HepG2 (cell line): Measurements from ENCODE around the gene OR2F2. TPM values are rescaled to one million over a fixed set of nuclear protein-coding genes. Genes with fewer than 3 reads are reported as not detected.
A peak's percentile ranks its signal among the peaks of the same experiment; 100 is the strongest.

Experiments
- ATF6 ChIP-seq: sonication (generic); formaldehyde crosslinking; conservative IDR thresholded peaks from 2 replicates; pipeline ENCODE4 v1.4.0; 2020; ENCODE audit warnings: missing genetic modification reagents
- BRCA1 ChIP-seq: sonication (generic); formaldehyde crosslinking; IDR thresholded peaks from 2 replicates; pipeline ENCODE4 v1.4.0; 2020; ENCODE audit warnings: missing genetic modification reagents
- CEBPZ ChIP-seq: IDR thresholded peaks from 2 replicates; pipeline ENCODE4 v1.6.1; 2012; ENCODE audit warnings: low read length, improper control_type of control experiment
- CREB1 ChIP-seq, 2 experiments: fragments of 450-650 bp in 1 of 2; IDR thresholded peaks; 2 replicates each; pipeline ENCODE4 v1.6.1; 2016 to 2017; ENCODE audit warnings: control low read depth in 1 of 2, mild to moderate bottlenecking in 1 of 2, missing compliant biosample characterization in 1 of 2, missing genetic modification characterization in 1 of 2
- HDAC2 ChIP-seq: sonication (generic); formaldehyde crosslinking; IDR thresholded peaks from 2 replicates; pipeline ENCODE4 v1.4.0; 2020; ENCODE audit warnings: missing genetic modification reagents
- HNF1B ChIP-seq: sonication (generic); formaldehyde crosslinking; IDR thresholded peaks from 2 replicates; pipeline ENCODE4 v1.5.1; 2020; ENCODE audit warnings: mild to moderate bottlenecking, moderate library complexity, missing genetic modification reagents
- KMT2B ChIP-seq: IDR thresholded peaks from 2 replicates; pipeline ENCODE4 v1.6.1; 2016; ENCODE audit warnings: missing genetic modification reagents, missing compliant biosample characterization
- MXD1 ChIP-seq: sonication (generic); formaldehyde crosslinking; IDR thresholded peaks from 2 replicates; pipeline ENCODE4 v1.4.0; 2020; ENCODE audit warnings: mild to moderate bottlenecking, missing genetic modification reagents
- MXD4 ChIP-seq: IDR thresholded peaks from 2 replicates; pipeline ENCODE4 v1.6.1; 2016; ENCODE audit warnings: mild to moderate bottlenecking, missing biosample characterization, missing genetic modification reagents
- PBX3 ChIP-seq: sonication (generic); formaldehyde crosslinking; IDR thresholded peaks from 2 replicates; pipeline ENCODE4 v1.8.1; 2023; ENCODE audit warnings: missing genetic modification reagents, inconsistent platforms, borderline replicate concordance
- SIN3B ChIP-seq: fragments of 150-350 bp; IDR thresholded peaks from 2 replicates; pipeline ENCODE4 v1.6.1; 2014; ENCODE audit warnings: low read length
- SMAD9 ChIP-seq: sonication (generic); formaldehyde crosslinking; IDR thresholded peaks from 2 replicates; pipeline ENCODE4 v1.5.1; 2020; ENCODE audit warnings: mild to moderate bottlenecking, missing genetic modification reagents
- ZNF230 ChIP-seq: sonication (generic); formaldehyde crosslinking; IDR thresholded peaks from 2 replicates; pipeline ENCODE4 v1.4.0; 2020; ENCODE audit warnings: mild to moderate bottlenecking, missing genetic modification reagents
- ZNF326 ChIP-seq: sonication (generic); formaldehyde crosslinking; IDR thresholded peaks from 2 replicates; pipeline ENCODE4 v1.4.0; 2020; ENCODE audit warnings: missing genetic modification reagents, borderline replicate concordance
- ZNF615 ChIP-seq: sonication (generic); formaldehyde crosslinking; IDR thresholded peaks from 2 replicates; pipeline ENCODE4 v1.5.0; 2020; ENCODE audit warnings: mild to moderate bottlenecking, missing genetic modification reagents, borderline replicate concordance
- ZSCAN25 ChIP-seq: sonication (generic); formaldehyde crosslinking; IDR thresholded peaks from 2 replicates; pipeline ENCODE4 v1.8.0; 2022; ENCODE audit warnings: mild to moderate bottlenecking, missing genetic modification reagents
- polyA plus RNA-seq, 8 experiments: library from polyadenylated mRNA; depleted of rRNA in 3 of 8; stranded (reverse) in 7 of 8; unstranded in 1 of 8; fragments of >200 nt; fragmentation: Illumina TruSeq in 4 of 8; extraction: Trizol in 4 of 8; gene quantifications; 2 replicates each; pipeline versions ENCODE4 v1.2.1 to v1.2.3, GENCODE V29; 2011 to 2016; ENCODE audit warnings: low read depth in 4 of 8, missing spikeins in 1 of 8, mixed read lengths in 1 of 8; ENCODE audit not compliant: insufficient read depth in 1 of 8
- total RNA-seq, 5 experiments: library from RNA; depleted of rRNA; stranded (reverse); fragments of >200 nt; fragmentation: Illumina TruSeq; extraction: Trizol; gene quantifications; 2 replicates each; pipeline ENCODE4 v1.2.3, GENCODE V29; 2016; ENCODE audit warnings: low read depth in 1 of 5

The OR2F2 gene
- total and polyA plus RNA-seq, 2 of the 13 experiments (the other 11 are each of a cell fraction or from before 2014, with no cell fraction given): 0.13 TPM; not detected in 1

GRCh38 chr7:143900230-143900766 is 34.7 kb upstream of the OR2F2 start (continued):
- TF ChIP-seq CEBPZ: no peak
- no peak for TF ChIP-seq PBX3
- TF ChIP-seq ZSCAN25: no peak
- TF ChIP-seq ATF6 (CRISPR knock-in tag): no peak
- TF ChIP-seq KMT2B: peak; percentile 75
- no peak for TF ChIP-seq BRCA1
- TF ChIP-seq SMAD9 (CRISPR knock-in tag): no peak
- no peak for TF ChIP-seq CREB1 (IDR thresholded peaks at IDR 0.05)
- peak; percentile 68 for TF ChIP-seq CREB1 (CRISPR knock-in tag; IDR thresholded peaks at IDR 0.05)
- no peak for TF ChIP-seq ZNF326
- no peak for TF ChIP-seq HNF1B (CRISPR knock-in tag)
- peak; percentile 53; the same call in 1 of the 2 replicates for TF ChIP-seq MXD4 (CRISPR knock-in tag)
- TF ChIP-seq HDAC2 (CRISPR knock-in tag): peak; percentile 93
- no peak for TF ChIP-seq ZNF230 (CRISPR knock-in tag)
- no peak for TF ChIP-seq MXD1
- TF ChIP-seq ZNF615: no peak
- TF ChIP-seq SIN3B: no peak
